Left renal pelvis (tissue), 4 donors: ENCODE data around the gene DZIP3. TPM values are rescaled to one million over a fixed set of nuclear protein-coding genes. Genes with fewer than 3 reads are reported as not detected.
"Not testable (repeated sequence)": the region's sequence is repeated elsewhere in the genome, so short reads cannot be mapped to it uniquely, and the experiment has no call there.

Experiments
- DNase-seq, 4 donors: peaks; one replicate each; pipeline ENCODE4 v3.0.0-alpha.2; 2013; ENCODE audit warnings: low read depth in 4 of 4, low spot score in 3 of 4
- polyA plus RNA-seq, 4 donors: library from polyadenylated mRNA; unstranded; fragments of 120-200 nt; gene quantifications; one replicate each; pipeline ENCODE4 v1.2.1, GENCODE V29; 2013; ENCODE audit not compliant: insufficient read length in 4 of 4

The DZIP3 gene
- polyA plus RNA-seq, 4 donors = 21.5 to 39.9 (median 33.8) TPM

DNA sequence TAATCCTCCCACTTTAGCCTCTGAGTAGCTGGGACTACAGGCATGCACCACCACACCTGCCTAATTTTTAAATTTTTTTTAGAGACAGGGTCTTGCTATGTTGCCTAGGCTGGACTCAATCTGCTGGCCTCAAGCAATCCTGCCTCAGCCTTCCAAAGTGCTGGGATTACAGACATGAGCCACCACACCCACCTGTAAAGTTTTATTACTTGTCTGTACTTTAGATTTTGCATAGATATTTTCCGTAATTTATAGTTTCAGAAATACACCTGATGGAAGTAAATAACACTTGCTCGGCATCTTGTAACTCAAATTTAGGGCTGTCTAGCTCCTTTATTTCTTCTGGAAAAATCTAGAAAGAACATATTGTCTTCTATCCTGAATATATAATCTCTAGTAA, 5.8 kb downstream of the DZIP3 start:
- DNase-seq = no peak

GRCh38 chr3:108598375-108598774, 8.9 kb downstream of the DZIP3 start:
- no peak for DNase-seq

GRCh38 chr3:108599677-108600409, 10.3 kb downstream of the DZIP3 start:
- DNase-seq = no peak

GRCh38 chr3:108602249-108602934, 12.9 kb downstream of the DZIP3 start:
- DNase-seq = no peak

GRCh38 chr3:108602935-108603294, 13.4 kb downstream of the DZIP3 start:
- no peak for DNase-seq

- no peak for DNase-seq
These were observed 14.2 kb downstream of the DZIP3 start for GRCh38 chr3:108603691-108604090.

- DNase-seq = no peak
These were observed 15.5 kb downstream of the DZIP3 start for GRCh38 chr3:108605028-108605427.

DNA sequence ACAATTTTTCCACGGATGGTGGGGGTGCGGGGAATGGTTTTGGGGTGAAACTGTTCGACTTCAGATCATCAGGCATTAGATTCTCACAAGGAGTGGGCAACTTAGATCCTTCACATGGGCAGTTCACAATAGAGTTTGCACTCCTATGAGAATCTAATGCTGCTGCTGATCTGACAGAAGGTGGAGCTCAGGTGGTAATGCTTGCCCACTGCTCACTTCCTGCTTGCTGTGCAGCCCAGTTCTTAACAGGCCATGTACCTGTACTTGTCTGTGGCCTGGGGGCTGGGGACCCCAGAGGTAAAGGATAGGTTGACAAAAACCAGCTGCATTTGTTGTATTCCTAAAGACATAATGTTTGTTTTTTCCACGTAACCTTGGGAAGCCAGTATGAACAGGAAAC, 16.0 kb downstream of the DZIP3 start:
- no peak for DNase-seq

DNA sequence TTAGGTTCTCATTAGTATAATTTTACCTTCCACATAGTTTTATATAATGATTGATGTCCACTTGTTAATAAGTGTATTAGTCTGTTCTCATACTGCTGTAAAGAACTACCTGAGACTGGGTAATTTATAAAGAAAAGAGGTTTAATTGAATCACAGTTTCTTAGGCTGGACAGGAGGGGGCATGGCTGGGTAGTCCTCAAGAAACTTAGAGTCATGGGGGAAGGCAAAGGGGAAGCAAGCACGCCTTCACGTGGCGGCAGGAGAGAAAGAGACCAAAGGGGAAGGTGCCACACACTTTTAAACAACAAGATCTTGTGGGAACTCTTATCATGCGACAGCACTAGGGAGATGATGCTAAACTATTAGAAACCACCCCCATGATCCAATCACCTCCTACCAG, 19.2 kb downstream of the DZIP3 start:
- DNase-seq = no peak

GRCh38 chr3:108610651-108611050, 21.1 kb downstream of the DZIP3 start:
- no peak for DNase-seq

- DNase-seq = not testable (repeated sequence)
These were observed 26.6 kb downstream of the DZIP3 start for GRCh38 chr3:108616090-108616489.

GRCh38 chr3:108620250-108620649, 30.7 kb downstream of the DZIP3 start:
- no peak for DNase-seq

GRCh38 chr3:108623504-108623903, 34.0 kb downstream of the DZIP3 start:
- no peak for DNase-seq

- no peak for DNase-seq
These were observed 40.5 kb downstream of the DZIP3 start for GRCh38 chr3:108629974-108630373.

DNA sequence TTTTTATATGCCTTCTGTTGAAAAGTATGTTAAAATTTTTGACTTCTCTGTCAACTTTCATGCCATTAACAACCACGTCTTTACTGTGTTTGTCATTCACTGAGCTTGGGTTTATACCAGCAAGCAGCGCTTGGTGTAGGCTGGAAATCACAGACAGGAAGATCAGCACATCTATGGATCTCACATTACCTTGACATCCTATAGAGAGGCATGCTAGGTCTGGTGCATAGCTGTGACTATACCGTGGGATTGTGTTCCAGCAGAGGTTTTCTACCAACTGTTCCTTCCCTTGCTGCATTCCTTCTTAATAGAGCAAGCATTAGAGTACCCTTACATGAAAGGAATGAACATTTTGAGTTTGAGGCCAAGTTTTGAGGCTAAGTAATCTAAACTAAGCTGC, 53.0 kb downstream of the DZIP3 start:
- DNase-seq = no peak

- DNase-seq = no peak
These were observed 55.8 kb downstream of the DZIP3 start for GRCh38 chr3:108645364-108645763.

DNA sequence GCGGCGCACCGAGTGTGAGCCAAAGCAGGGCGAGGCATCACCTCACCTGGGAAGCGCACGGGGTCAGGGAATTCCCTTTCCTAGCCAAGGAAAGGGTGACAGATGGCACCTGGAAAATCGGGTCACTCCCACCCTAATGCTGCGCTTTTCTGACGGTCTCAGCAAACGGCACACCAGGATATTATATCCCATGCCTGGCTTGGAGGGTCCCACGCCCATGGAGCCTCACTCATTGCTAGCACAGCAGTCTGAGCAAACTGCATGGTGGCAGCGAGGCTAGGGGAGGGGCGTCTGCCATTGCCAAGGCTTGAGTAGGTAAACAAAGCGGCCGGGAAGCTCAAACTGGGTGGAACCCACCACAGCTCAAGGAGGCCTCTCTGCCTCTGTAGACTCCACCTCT, 66.1 kb downstream of the DZIP3 start:
- not testable (repeated sequence) for DNase-seq

DNA sequence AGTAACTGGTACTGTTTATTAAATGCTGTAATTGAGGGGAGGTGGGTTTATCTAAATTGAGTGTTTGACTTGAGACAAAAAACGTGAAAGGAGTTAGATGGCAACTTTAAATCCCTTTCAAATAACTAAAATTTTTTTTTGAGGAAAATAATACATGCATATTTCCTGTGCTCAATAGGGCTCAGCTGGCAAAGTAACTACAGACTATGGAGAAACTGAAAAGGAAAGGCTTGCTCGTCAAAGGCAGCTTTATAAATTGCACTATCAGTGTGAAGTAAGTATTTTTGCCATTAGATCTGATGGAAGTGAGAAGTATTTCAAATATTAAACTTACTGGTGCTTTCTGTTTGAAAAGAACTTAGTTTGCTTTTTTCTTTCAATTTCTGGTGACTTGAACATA, 72.2 kb downstream of the DZIP3 start:
- no peak for DNase-seq

DNA sequence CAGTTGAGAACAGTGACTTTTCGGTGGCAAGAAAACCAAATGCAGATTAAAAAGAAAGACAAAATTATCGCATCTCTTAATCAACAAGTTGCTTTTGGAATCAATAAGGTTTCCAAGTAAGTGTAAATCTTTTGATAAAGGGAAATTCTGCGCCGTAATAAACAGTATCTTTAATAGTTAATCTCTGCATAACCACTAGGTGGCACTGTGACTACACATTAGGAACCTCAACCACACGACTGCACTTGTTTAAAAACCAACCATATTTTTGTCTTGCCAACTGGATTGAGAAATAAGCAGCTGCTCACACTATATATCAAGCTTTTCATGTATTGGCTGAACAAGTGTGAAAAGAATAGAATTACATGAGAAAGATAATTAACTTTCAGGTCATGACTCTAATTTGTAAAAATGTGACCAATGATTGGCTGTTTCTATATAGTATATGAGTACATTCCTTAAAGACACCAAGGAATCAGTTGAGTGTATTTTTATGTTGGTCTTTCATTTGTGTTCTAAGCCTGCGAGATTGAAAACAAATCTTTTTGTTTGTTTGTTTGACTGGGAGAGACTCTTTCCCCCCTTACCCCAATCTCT, 72.7 kb downstream of the DZIP3 start:
- DNase-seq = peak; percentile 34 to 49 (median 40)

GRCh38 chr3:108664266-108664665, 74.7 kb downstream of the DZIP3 start:
- no peak for DNase-seq

- no peak for DNase-seq
These were observed 77.8 kb downstream of the DZIP3 start for GRCh38 chr3:108667312-108667711.

- DNase-seq = no peak
These were observed 79.7 kb downstream of the DZIP3 start for GRCh38 chr3:108669208-108669607.
